PFSK-1 (cell line): ENCODE results near the gene PPFIBP1.

Source experiments
- FOXP2 ChIP-seq: optimal IDR thresholded peaks from 2 replicates; pipeline ENCODE3; 2011; ENCODE audit warnings: borderline replicate concordance, control low read depth, inconsistent platforms; ENCODE audit not compliant: insufficient read depth; ENCODE audit errors: extremely low read length, extremely low read depth
- POLR2AphosphoS5 ChIP-seq: IDR thresholded peaks from 2 replicates; pipeline ENCODE4 v1.6.1; 2012; ENCODE audit warnings: low read depth, mild to moderate bottlenecking, control low read depth, low read length, moderate library complexity
- SIN3A ChIP-seq: IDR thresholded peaks from 2 replicates; pipeline ENCODE4 v1.6.1; 2012; ENCODE audit warnings: mild to moderate bottlenecking, low read length, moderate library complexity, borderline replicate concordance; ENCODE audit not compliant: insufficient read depth
- TAF1 ChIP-seq: IDR thresholded peaks from 2 replicates; pipeline ENCODE4 v1.6.1; 2012; ENCODE audit warnings: low read length, control low read depth, borderline replicate concordance; ENCODE audit not compliant: insufficient read depth
- TF ChIP-seq, protein P1 (sequence below), 2 experiments: IDR thresholded peaks; 2 replicates each; pipeline versions ENCODE4 v1.6.1 to v1.8.0; 2011 to 2012; ENCODE audit warnings: low read depth in 2 of 2, low read length in 2 of 2, control low read depth in 1 of 2, inconsistent platforms in 1 of 2, mild to moderate bottlenecking in 1 of 2, moderate library complexity in 1 of 2; ENCODE audit not compliant: insufficient read depth in 1 of 2

The PPFIBP1 gene

GRCh38 chr12:27551172-27551840 is 27.3 kb downstream of the PPFIBP1 start:
- TF ChIP-seq SIN3A, result no peak
- TF ChIP-seq TAF1, result no peak
- TF ChIP-seq POLR2AphosphoS5, result no peak
- no peak for TF ChIP-seq FOXP2
- TF ChIP-seq, protein P1, sequence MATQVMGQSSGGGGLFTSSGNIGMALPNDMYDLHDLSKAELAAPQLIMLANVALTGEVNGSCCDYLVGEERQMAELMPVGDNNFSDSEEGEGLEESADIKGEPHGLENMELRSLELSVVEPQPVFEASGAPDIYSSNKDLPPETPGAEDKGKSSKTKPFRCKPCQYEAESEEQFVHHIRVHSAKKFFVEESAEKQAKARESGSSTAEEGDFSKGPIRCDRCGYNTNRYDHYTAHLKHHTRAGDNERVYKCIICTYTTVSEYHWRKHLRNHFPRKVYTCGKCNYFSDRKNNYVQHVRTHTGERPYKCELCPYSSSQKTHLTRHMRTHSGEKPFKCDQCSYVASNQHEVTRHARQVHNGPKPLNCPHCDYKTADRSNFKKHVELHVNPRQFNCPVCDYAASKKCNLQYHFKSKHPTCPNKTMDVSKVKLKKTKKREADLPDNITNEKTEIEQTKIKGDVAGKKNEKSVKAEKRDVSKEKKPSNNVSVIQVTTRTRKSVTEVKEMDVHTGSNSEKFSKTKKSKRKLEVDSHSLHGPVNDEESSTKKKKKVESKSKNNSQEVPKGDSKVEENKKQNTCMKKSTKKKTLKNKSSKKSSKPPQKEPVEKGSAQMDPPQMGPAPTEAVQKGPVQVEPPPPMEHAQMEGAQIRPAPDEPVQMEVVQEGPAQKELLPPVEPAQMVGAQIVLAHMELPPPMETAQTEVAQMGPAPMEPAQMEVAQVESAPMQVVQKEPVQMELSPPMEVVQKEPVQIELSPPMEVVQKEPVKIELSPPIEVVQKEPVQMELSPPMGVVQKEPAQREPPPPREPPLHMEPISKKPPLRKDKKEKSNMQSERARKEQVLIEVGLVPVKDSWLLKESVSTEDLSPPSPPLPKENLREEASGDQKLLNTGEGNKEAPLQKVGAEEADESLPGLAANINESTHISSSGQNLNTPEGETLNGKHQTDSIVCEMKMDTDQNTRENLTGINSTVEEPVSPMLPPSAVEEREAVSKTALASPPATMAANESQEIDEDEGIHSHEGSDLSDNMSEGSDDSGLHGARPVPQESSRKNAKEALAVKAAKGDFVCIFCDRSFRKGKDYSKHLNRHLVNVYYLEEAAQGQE (IDR thresholded peaks at IDR 0.05; ENCODE audit: insufficient read depth in 1 of 2, low read depth in 2 of 2, low read length in 2 of 2), result no peak

- TF ChIP-seq SIN3A, result no peak
- no peak for TF ChIP-seq POLR2AphosphoS5
- no peak for TF ChIP-seq FOXP2
- TF ChIP-seq, protein P1 (IDR thresholded peaks at IDR 0.05; ENCODE audit: insufficient read depth in 1 of 2, low read depth in 2 of 2, low read length in 2 of 2), result no peak
- TF ChIP-seq TAF1, result no peak
Observed at GRCh38 chr12:27552235-27552634, 28.2 kb downstream of the PPFIBP1 start.

GRCh38 chr12:27552886-27553560 is 29.0 kb downstream of the PPFIBP1 start:
- TF ChIP-seq, protein P1 (IDR thresholded peaks at IDR 0.05; ENCODE audit: insufficient read depth in 1 of 2, low read depth in 2 of 2, low read length in 2 of 2), result no peak
- TF ChIP-seq POLR2AphosphoS5 (no peak), FOXP2 (no peak), TAF1 (no peak), SIN3A (no peak)

- TF ChIP-seq FOXP2 (no peak), SIN3A (no peak), TAF1 (no peak), POLR2AphosphoS5 (no peak)
- TF ChIP-seq, protein P1 (IDR thresholded peaks at IDR 0.05; ENCODE audit: insufficient read depth in 1 of 2, low read depth in 2 of 2, low read length in 2 of 2), result no peak
Observed at GRCh38 chr12:27553941-27554340, 29.9 kb downstream of the PPFIBP1 start.
